ENCODE data around the gene TMEM183A.

DNA sequence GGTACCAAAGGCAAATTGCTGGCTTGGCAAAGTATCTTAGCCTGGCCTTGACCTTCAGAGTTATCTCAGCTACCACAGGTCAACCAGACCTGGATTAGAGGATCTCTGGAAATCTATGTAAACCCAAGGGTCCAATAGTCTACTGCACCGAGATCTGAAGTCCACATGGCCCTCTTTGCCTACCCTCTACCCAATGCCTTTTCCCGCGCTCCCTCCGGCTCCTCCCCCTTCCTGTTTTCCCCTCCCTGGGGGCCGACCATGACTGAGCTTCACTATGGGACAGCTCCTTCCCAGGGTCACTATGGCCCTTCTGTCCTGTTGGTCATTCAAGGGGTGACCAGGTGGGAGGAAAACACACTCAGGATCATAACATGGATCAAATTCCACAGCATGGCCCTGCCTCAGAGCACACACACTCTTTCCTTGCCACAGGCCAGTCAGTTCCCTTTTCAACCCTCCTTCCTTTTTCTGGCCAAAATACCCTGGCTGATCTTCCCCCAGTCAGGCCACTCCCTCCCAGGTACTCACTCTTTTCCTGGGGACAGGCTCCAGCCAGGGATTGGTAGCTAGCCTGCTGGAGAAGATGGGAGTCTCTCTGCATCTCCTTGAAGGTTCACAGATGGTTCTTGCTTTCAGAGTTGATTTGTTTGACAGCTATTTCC lies 19.1 kb upstream of the TMEM183A start:
- TF ChIP-seq, protein P1, sequence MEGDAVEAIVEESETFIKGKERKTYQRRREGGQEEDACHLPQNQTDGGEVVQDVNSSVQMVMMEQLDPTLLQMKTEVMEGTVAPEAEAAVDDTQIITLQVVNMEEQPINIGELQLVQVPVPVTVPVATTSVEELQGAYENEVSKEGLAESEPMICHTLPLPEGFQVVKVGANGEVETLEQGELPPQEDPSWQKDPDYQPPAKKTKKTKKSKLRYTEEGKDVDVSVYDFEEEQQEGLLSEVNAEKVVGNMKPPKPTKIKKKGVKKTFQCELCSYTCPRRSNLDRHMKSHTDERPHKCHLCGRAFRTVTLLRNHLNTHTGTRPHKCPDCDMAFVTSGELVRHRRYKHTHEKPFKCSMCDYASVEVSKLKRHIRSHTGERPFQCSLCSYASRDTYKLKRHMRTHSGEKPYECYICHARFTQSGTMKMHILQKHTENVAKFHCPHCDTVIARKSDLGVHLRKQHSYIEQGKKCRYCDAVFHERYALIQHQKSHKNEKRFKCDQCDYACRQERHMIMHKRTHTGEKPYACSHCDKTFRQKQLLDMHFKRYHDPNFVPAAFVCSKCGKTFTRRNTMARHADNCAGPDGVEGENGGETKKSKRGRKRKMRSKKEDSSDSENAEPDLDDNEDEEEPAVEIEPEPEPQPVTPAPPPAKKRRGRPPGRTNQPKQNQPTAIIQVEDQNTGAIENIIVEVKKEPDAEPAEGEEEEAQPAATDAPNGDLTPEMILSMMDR (IDR thresholded peaks at IDR 0.05): no peak
- TF ChIP-seq POLR2A (IDR thresholded peaks at IDR 0.05): no peak

Data from suprapubic skin (tissue), 3 donors.